CD4-positive, alpha-beta T cell treated with Interferon alpha-2 for 1 hour (primary cell): ENCODE results near the gene XXYLT1.

Experiments used
- DNase-seq, 2 donors: peaks; one replicate each; pipeline ENCODE4 v3.0.0-alpha.2; 2020 to 2022

XXYLT1 gene

GRCh38 chr3:195182470-195182795, 88.5 kb downstream of the XXYLT1 start:
- peak in 1 of 2 donors; percentile 21 for DNase-seq

GRCh38 chr3:195181741-195182469, 89.1 kb downstream of the XXYLT1 start:
- no peak for DNase-seq

GRCh38 chr3:195181113-195181498, 89.9 kb downstream of the XXYLT1 start:
- no peak for DNase-seq

GRCh38 chr3:195180490-195181112, 90.4 kb downstream of the XXYLT1 start:
- no peak for DNase-seq

- no peak for DNase-seq
Observed at GRCh38 chr3:195179776-195180489, 91.0 kb downstream of the XXYLT1 start.

GRCh38 chr3:195178124-195178910, 92.6 kb downstream of the XXYLT1 start:
- no peak for DNase-seq

- DNase-seq = no peak
Observed at GRCh38 chr3:195177422-195178123, 93.4 kb downstream of the XXYLT1 start.

- DNase-seq = no peak
Observed at GRCh38 chr3:195176776-195177175, 94.2 kb downstream of the XXYLT1 start.

- no peak for DNase-seq
Observed at GRCh38 chr3:195175476-195176337, 95.3 kb downstream of the XXYLT1 start.

- no peak for DNase-seq
Observed at GRCh38 chr3:195175076-195175475, 95.9 kb downstream of the XXYLT1 start.

- no peak for DNase-seq
Observed at GRCh38 chr3:195173657-195174056, 97.3 kb downstream of the XXYLT1 start.

GRCh38 chr3:195172896-195173295, 98.1 kb downstream of the XXYLT1 start:
- no peak for DNase-seq

GRCh38 chr3:195172039-195172684, 98.8 kb downstream of the XXYLT1 start:
- DNase-seq = no peak

- no peak for DNase-seq
Observed at GRCh38 chr3:195171093-195171873, 99.7 kb downstream of the XXYLT1 start.

GRCh38 chr3:195170496-195170895, 100.5 kb downstream of the XXYLT1 start:
- DNase-seq = no peak

GRCh38 chr3:195169011-195169649, 101.8 kb downstream of the XXYLT1 start:
- no peak for DNase-seq

GRCh38 chr3:195168009-195168762, 102.8 kb downstream of the XXYLT1 start:
- no peak for DNase-seq

GRCh38 chr3:195165790-195166189, 105.2 kb downstream of the XXYLT1 start:
- no peak for DNase-seq

- DNase-seq = no peak
Observed at GRCh38 chr3:195165265-195165609, 105.7 kb downstream of the XXYLT1 start.
